ENCODE data around the gene DTNB.
"Not testable (repeated sequence)": the region's sequence is repeated elsewhere in the genome, so short reads cannot be mapped to it uniquely, and the experiment has no call there.

Gene DTNB

DNA sequence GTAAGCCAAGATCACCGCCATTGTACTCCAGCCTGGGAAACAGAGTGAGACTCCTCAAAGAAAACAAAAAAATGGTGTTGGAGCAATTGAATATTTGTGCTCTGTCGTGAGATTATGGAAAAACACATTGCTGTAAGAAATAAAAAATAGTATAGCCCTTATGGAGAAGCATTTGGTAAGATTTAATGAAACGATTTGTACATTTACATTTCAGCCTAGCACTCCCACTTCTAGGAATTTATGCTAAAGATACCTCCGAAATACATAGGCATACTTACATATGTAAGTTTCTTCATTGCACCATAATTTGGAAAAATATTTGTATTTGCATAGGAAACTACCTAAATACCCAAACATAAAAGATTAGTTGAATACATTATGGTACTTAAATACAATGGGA lies 8.7 kb upstream of the DTNB start:
- no peak for DNase-seq

GRCh38 chr2:25677877-25678276 lies 4.5 kb upstream of the DTNB start:
- no peak for DNase-seq

GRCh38 chr2:25674077-25674362 lies 643 bp upstream of the DTNB start:
- DNase-seq = no peak

GRCh38 chr2:25672494-25673299 lies 680 bp downstream of the DTNB start:
- peak; percentile 37 for DNase-seq

DNA sequence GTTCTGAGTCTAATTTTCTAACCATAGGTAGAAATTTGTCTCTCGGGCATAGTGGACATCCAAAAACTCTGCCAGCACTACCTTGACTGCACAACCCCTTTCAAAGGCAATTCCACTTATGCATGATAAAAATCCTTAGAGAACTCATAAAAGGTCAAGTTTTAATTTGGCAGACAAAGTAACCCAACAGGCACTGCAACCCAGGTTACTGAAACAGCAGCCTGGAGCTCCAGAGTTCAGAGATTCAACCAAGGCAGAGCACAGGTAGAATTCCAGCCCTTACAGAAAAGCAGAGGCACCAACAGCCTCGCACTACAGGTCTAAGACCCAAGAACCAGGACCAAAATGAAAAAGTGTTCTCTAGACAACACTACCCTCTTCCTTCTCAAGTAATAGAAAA lies 1.8 kb downstream of the DTNB start:
- peak; percentile 33 for DNase-seq

- DNase-seq = no peak
These were observed 3.9 kb downstream of the DTNB start for GRCh38 chr2:25669520-25669919.

DNA sequence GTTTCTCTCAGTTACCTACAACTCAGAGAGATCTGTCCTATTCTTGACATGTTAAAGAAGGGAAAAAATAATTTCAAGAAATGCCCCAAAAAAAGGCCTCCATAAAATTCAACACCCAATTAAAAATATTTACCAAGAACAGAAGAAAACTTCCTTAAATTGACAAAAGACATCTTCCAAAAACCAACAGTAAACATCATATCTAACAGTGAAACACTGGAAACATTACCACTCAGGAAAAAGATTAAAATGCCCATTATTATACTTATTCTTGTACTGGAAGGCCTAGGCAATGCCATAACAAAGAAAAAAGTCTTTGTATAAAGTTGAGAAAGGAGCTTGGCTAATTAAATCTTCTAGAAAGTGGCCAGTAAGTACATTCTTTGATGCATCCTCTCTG lies 7.2 kb downstream of the DTNB start:
- DNase-seq = no peak

- DNase-seq = not testable (repeated sequence)
These were observed 7.9 kb downstream of the DTNB start for GRCh38 chr2:25665429-25665828.

- DNase-seq = no peak
These were observed 8.4 kb downstream of the DTNB start for GRCh38 chr2:25664965-25665307.

DNA sequence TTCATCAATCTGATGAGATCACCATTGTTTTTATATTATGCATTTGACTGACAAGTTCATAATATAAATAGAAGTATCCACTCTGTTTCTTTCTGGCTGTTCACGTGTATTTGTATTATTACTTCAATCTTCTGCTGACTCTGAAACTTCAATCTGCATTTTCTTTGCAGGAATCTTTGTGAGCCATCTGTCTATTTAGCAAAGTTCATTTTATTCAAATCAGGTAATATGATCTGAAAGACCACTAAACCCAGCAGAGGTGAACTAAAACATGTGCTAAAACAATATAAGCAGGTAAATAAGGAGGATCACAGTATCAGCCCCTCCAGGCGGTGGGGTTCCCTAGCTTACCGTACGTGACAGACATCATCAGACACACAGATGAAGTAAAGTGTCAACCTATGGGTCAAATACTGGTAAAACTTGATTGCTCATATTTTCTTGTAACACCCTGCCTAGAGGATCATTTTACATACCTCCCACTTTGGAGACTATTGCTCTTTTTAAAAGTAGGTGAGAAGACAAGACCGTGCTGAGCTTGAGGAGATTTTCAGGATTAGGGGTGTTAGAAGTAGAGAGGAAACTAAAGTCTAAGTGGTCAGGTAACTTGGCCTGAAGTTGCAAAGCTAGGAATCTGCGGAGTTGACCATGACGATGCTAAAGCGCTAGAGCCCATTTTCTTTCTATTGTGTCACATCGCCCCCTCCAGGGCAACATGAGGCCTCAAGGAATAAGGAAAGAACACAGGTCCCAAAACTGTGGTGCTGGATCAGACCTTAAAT lies 9.0 kb downstream of the DTNB start:
- DNase-seq = no peak

DNA sequence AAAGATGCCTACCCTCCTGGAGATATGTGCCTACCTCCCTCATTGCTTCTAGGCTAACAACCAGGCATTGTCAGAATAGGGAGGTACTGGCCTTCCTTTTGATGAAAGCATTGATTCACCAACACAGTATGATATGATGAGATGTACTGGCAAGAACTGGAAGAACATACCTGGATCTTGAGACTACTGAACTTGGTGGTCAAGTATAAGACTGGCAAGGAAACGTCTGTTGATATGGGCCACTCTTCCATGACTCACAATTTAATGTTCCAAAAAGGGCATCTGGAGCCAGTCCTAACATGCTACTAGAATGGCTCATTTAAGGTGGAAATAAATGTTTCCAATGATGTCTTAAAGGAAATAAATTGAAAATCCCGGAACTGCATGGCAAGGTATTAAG lies 18.1 kb downstream of the DTNB start:
- DNase-seq = no peak

DNA sequence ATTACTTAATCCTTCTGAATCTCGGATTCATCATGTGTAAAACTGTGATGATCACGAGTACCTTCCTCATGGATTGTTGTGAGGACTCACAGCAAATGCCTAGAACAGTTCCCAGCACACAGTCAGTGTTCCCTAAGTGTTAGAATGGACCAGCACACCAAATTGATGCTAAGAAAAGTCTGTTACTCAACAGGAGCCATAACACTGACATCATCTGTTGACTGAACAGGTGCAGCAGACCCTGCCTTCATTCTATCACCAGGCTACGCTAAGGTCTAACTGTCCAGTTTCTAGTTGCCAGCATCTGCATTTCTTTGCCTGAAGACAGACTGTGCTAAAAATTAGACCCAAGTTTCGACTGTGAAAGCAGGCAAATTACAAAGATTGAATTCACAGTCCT lies 18.6 kb downstream of the DTNB start:
- no peak for DNase-seq

DNA sequence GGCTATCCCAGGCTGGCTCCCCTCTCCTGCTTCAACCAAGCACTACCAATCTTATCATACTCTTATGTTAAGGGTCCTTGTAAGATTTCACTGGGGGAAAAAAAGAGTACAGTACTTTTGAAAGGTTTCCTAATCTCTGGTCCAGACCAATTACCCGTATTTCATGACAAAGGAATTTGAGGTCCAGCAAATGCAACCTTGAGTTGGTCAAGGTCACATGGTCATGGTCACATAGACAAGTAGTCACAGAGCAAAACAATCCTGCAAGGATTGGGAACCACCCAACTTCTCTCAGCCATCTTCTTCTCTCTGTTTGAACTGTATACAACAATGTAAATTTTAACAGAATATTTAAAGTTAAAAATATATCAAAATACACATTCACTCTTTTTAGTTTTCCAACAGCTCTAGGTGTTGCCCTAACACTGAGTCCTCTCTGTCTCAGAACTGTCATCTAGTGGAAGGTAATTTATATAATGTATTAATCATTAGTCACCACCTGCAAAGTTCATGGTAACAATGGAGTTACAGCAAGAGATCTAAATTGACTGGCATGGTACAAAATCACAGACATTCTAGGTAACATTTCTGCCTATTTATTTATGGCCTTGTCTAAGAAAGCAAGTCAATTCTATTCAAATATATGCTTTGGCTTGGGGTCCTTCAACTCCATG lies 21.5 kb downstream of the DTNB start:
- DNase-seq = no peak

DNA sequence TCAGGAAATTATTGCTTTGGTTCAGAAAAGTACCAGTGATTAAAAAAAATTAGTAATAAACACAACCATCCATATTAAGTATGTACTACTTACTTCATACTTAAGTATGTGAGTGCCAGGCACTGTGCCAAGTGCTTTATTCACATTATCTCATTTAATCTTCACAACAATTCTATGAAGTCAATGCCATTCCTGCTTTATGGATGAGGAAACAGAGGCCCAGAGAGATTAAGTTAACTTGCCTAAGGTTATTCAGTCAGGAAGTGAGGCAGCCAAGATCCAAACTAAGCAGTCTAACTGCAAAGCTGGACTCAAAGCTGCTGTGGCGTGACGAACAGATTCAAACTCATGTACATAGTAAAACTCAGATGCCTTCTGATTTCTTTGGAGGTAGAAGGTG lies 22.3 kb downstream of the DTNB start:
- no peak for DNase-seq

GRCh38 chr2:25650256-25650655 lies 23.1 kb downstream of the DTNB start:
- DNase-seq = no peak

GRCh38 chr2:25649786-25650185 lies 23.6 kb downstream of the DTNB start:
- no peak for DNase-seq

DNA sequence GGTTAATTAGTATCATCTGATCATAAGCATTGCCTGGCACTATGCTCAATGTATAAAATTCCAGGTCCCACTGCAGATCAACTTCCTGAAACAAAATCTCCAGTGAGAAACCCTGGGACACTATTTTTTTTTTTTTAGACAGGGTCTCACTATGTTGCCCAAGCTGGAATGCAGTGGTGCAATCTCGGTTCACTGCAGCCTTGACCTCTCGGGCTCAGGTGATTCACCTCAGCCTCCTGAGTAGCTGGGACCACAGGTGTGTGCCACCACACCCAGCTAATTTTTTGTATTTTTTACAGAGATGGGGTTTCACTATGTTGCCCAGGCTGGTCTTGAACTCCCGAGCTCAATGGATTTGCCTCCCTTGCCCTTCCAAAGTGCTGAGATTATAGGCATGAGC lies 31.1 kb downstream of the DTNB start:
- DNase-seq = no peak

- no peak for DNase-seq
These were observed 33.7 kb downstream of the DTNB start for GRCh38 chr2:25639696-25640095.

DNA sequence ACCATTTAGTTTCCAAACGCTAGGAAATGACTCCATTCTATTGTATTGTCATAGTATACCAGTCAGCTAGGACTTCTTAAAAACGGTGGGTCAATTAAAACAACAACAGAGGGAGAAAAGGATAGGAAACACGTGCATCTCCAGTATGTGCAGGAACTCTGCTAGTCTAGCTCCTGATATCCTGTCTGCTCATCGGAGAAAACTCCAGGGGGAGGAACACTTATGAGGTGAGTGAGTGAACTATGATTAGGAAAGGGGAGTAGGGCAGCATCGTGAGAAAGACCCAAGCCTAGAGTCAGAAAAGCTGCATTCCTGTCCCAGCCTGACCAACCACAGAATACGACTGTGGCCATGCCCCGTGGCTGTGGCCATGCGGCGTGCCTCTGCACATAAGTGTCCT lies 34.2 kb downstream of the DTNB start:
- DNase-seq = no peak

DNA sequence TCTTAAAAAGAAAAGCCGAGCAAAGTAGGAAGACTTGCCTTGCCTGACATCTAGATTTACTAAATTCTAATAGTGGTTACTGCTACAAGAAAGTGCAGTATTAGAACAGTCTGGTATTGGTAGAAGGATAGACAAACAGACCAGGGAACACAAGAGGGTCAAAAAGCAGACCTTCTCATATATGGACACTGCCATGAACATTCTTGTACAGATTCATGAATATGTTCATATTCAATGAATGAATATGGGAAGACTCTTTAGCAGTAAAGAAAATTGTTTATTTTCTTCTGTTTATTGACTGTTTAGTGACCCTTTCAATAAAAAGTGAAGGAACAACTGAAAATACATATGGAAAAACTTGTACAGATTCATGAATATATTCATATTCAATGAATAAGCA lies 37.6 kb downstream of the DTNB start:
- DNase-seq = no peak

DNA sequence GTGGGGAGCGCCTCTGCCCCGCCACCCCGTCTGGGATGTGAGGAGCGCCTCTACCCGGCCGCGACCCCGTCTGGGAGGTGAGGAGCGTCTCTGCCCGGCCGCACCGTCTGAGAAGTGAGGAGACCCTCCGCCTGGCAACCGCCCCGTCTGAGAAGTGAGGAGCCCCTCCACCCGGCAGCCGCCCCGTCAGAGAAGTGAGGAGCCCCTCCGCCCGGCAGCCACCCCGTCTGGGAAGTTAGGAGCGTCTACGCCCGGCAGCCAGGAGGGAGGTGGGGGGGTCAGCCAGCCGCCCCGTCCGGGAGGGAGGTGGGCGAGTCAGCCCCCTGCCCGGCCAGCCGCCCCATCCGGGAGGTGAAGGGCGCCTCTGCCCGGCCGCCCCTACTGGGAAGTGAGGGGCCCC lies 39.6 kb downstream of the DTNB start:
- DNase-seq = not testable (repeated sequence)

GRCh38 chr2:25632396-25632795 lies 41.0 kb downstream of the DTNB start:
- no peak for DNase-seq

DNA sequence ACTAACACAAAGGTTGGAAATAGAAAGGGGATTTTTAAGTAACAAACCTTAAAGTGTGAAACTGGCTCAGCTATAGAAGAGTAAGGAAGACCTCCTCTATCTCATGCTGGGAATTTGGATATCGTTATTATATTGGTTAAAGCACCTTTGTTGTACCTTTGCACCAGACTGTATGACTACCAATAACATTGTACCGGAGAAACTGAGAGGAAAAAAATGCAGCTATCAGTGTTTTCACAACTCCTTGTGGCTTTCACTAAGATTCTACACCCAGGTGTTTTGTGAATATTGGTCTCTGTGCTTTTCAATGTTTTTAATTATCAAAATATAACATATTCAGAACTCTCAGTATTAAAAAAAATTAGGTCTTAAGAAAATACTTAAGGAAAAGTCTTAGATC lies 48.7 kb downstream of the DTNB start:
- DNase-seq = no peak

DNA sequence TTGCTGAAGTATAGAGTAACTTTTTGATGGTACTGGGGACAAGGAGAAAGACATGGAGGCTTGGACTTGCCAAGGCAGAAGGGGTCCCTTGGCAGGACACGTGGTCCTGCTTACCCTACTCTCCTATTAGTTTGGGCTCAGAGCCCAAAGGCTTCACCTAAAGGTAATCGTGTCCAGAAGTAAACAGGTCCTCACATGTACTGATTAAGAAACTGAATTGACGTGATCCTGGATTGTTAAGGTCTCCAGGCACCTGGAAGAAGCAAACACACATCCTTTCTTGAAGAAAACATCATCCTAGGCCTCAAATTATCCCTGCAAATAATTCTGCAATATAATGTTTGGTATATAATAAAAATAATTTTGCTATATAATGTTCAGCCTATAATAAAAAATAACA lies 50.0 kb downstream of the DTNB start:
- no peak for DNase-seq

All from DMS79 treated with DMSO at 0.1 percent for 48 hours (cell line).